GM18868 (cell line): Measurements from ENCODE around the gene POFUT2.
"Not testable (repeated sequence)": the region's sequence is repeated elsewhere in the genome, so short reads cannot be mapped to it uniquely, and the experiment has no call there.

Experiments used
- ATAC-seq: cut with Tn5 transposase; IDR thresholded peaks from one replicate; pipeline ENCODE4 v1.9.1; 2021; ENCODE audit warnings: mild to moderate bottlenecking, moderate library complexity; ENCODE audit not compliant: unreplicated experiment

POFUT2 gene

GRCh38 chr21:45310459-45310858 lies 22.8 kb upstream of the POFUT2 start:
- no peak for ATAC-seq

- ATAC-seq = no peak
These were observed 22.3 kb upstream of the POFUT2 start for GRCh38 chr21:45309987-45310381.

GRCh38 chr21:45309069-45309986 lies 21.6 kb upstream of the POFUT2 start:
- no peak for ATAC-seq

- ATAC-seq = no peak
These were observed 20.7 kb upstream of the POFUT2 start for GRCh38 chr21:45308194-45309068.

- not testable (repeated sequence) for ATAC-seq
These were observed 20.0 kb upstream of the POFUT2 start for GRCh38 chr21:45307597-45308158.

GRCh38 chr21:45306832-45307571 lies 19.3 kb upstream of the POFUT2 start:
- ATAC-seq = no peak

- ATAC-seq = no peak
These were observed 18.7 kb upstream of the POFUT2 start for GRCh38 chr21:45306453-45306831.

GRCh38 chr21:45305836-45306235 lies 18.1 kb upstream of the POFUT2 start:
- no peak for ATAC-seq

GRCh38 chr21:45304945-45305344 lies 17.2 kb upstream of the POFUT2 start:
- no peak for ATAC-seq

- no peak for ATAC-seq
These were observed 16.8 kb upstream of the POFUT2 start for GRCh38 chr21:45304476-45304830.

GRCh38 chr21:45303751-45304475 lies 16.2 kb upstream of the POFUT2 start:
- ATAC-seq = no peak

GRCh38 chr21:45303091-45303615 lies 15.5 kb upstream of the POFUT2 start:
- no peak for ATAC-seq

- ATAC-seq = no peak
These were observed 14.7 kb upstream of the POFUT2 start for GRCh38 chr21:45302082-45303061.

GRCh38 chr21:45301521-45302081 lies 13.9 kb upstream of the POFUT2 start:
- ATAC-seq = no peak

- no peak for ATAC-seq
These were observed 13.3 kb upstream of the POFUT2 start for GRCh38 chr21:45300786-45301520.

GRCh38 chr21:45299864-45300785 lies 12.4 kb upstream of the POFUT2 start:
- no peak for ATAC-seq
